Adrenal gland (tissue), 5 donors: ENCODE measurements around the gene GLCCI1.

Experiments
- CTCF ChIP-seq, 6 experiments: fragments of 450-650 bp in 4 of 6; fragments of 200-600 bp in 2 of 6; sonication (generic) in 1 of 6; IDR thresholded peaks; 1 replicate in 5 of 6; 2 replicates in 1 of 6; pipeline versions ENCODE4 v1.5.1 to v1.8.0; 2016 to 2021; ENCODE audit warnings: antibody characterized with exemption in 6 of 6, mild to moderate bottlenecking in 2 of 6, moderate library complexity in 1 of 6
- POLR2A ChIP-seq, 2 donors: fragments of 450-650 bp; IDR thresholded peaks; one replicate each; pipeline ENCODE4 v1.6.1; 2017; ENCODE audit warnings: antibody characterized with exemption in 2 of 2, mild to moderate bottlenecking in 2 of 2, moderate library complexity in 1 of 2
- donor health status: DM: no; HTN: no; CAD: no.

- TF ChIP-seq POLR2A (IDR thresholded peaks at IDR 0.05) (no peak), CTCF (IDR thresholded peaks at IDR 0.05) (no peak)
These were observed 48.8 kb downstream of the GLCCI1 start for GRCh38 chr7:8017423-8017822.
